PC-9 (cell line): Measurements from ENCODE around the gene IRS2. TPM values are rescaled to one million over a fixed set of nuclear protein-coding genes. Genes with fewer than 3 reads are reported as not detected.
A peak's percentile ranks its signal among the peaks of the same experiment; 100 is the strongest.

Experiments used
- BruUV-seq: library from RNA; stranded (reverse); fragments of 400-500 nt; replicated peaks from 2 replicates; lab custom pipeline; 2021; lab: Mats Ljungman, UMichigan
- CTCF ChIA-PET: fragments of 300-600 bp; sonication (Branson Sonifier 250); formaldehyde crosslinking; loops from one replicate; lab custom pipeline; 2022; ENCODE audit warnings: antibody characterized with exemption; lab: Charles Lee
- POLR2A ChIA-PET: fragments of 300-600 bp; sonication (Branson Sonifier 250); formaldehyde crosslinking; loops from one replicate; lab custom pipeline; 2022; ENCODE audit warnings: antibody characterized with exemption; ENCODE audit not compliant: unreplicated experiment; lab: Charles Lee
- DNase-seq, 2 experiments: peaks; one replicate each; pipeline versions ENCODE4 v3.0.0 to v3.0.0-alpha.2; 2015 to 2022; ENCODE audit warnings: mixed read lengths in 1 of 2
- H2AFZ ChIP-seq: fragments of 200-600 bp; sonication (generic); 2 replicates; pipeline ENCODE4 v1.8.1; 2017; ENCODE audit warnings: antibody characterized with exemption
- H3F3A ChIP-seq: fragments of 200-600 bp; sonication (generic); 2 replicates; pipeline ENCODE4 v1.8.1; 2017; ENCODE audit warnings: antibody characterized with exemption, mild to moderate bottlenecking, low read depth; ENCODE audit not compliant: insufficient read depth
- H3K27ac ChIP-seq: fragments of 200-600 bp; sonication (generic); 2 replicates; pipeline ENCODE4 v1.6.1; 2016; ENCODE audit warnings: mixed run types
- H3K27me3 ChIP-seq: fragments of 200-600 bp; sonication (generic); 2 replicates; pipeline ENCODE4 v1.6.1; 2016; ENCODE audit warnings: low read depth, mixed run types; ENCODE audit not compliant: insufficient read depth
- H3K36me3 ChIP-seq: fragments of 200-600 bp; sonication (generic); 2 replicates; pipeline ENCODE4 v1.6.1; 2016; ENCODE audit warnings: low read depth, mixed run types
- H3K4me1 ChIP-seq: fragments of 200-600 bp; sonication (generic); replicated peaks from 2 replicates; pipeline ENCODE4 v1.6.1; 2016; ENCODE audit warnings: mixed run types; ENCODE audit not compliant: insufficient read depth
- H3K4me2 ChIP-seq: fragments of 200-600 bp; sonication (generic); 2 replicates; pipeline ENCODE4 v1.6.1; 2017; ENCODE audit warnings: mixed run types
- H3K4me3 ChIP-seq: fragments of 200-600 bp; sonication (generic); 2 replicates; pipeline ENCODE4 v1.6.1; 2016; ENCODE audit warnings: mixed run types
- H3K79me2 ChIP-seq: fragments of 200-600 bp; sonication (generic); 2 replicates; pipeline ENCODE4 v1.6.1; 2017; ENCODE audit warnings: low read depth, mixed run types
- H3K9me2 ChIP-seq: fragments of 200-600 bp; sonication (generic); 2 replicates; pipeline ENCODE4 v1.8.1; 2017; ENCODE audit warnings: mild to moderate bottlenecking; ENCODE audit not compliant: insufficient read depth
- H3K9me3 ChIP-seq: fragments of 200-600 bp; sonication (generic); 2 replicates; pipeline ENCODE4 v1.8.1; 2016; ENCODE audit warnings: low read depth; ENCODE audit not compliant: insufficient read depth
- H4K20me1 ChIP-seq: fragments of 200-600 bp; sonication (generic); 2 replicates; pipeline ENCODE4 v1.8.1; 2017; ENCODE audit not compliant: insufficient read depth
- EZH2 ChIP-seq: fragments of 200-600 bp; sonication (generic); IDR thresholded peaks from 2 replicates; pipeline ENCODE4 v1.8.0; 2017; ENCODE audit warnings: antibody characterized with exemption, low read depth
- intact Hi-C: fragments of 100-400 bp; cut with micrococcal nuclease; formaldehyde crosslinking; loops from one replicate; pipeline ENCODE4 v1.10.0; 2022; ENCODE audit not compliant: unreplicated experiment
- total RNA-seq: library from RNA; stranded (reverse); gene quantifications from 2 replicates; pipeline ENCODE4 v1.2.3, GENCODE V29; 2021
- TF ChIP-seq, protein P1 (sequence below): fragments of 200-600 bp; sonication (generic); conservative IDR thresholded peaks from 2 replicates; pipeline ENCODE4 v1.6.1; 2017; ENCODE audit warnings: mixed run types, antibody characterized with exemption, mild to moderate bottlenecking, moderate library complexity

The IRS2 gene
- total RNA-seq, 1 experiment from 2014 or later: 31.3 TPM

DNA sequence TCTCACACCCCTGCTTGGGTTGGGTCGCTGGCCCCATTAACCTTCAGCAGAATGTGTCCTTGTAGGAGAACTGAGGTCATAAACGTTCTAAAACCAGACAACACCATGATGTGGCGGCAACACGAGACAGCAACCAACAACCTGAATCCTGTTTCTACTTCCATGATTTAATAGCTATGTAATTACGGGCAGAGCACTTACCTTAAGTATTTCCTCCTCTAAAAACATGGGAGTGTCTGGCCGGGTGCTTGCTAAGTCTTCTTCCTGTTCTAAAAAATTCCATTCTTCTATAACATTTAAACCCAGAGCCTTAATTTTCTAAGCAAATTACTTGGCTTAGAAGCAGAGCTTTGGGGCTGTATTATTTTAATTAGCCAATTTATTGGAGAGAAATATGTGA is 33.5 kb upstream of the IRS2 start:
- TF ChIP-seq EZH2: no peak
- TF ChIP-seq, protein P1, sequence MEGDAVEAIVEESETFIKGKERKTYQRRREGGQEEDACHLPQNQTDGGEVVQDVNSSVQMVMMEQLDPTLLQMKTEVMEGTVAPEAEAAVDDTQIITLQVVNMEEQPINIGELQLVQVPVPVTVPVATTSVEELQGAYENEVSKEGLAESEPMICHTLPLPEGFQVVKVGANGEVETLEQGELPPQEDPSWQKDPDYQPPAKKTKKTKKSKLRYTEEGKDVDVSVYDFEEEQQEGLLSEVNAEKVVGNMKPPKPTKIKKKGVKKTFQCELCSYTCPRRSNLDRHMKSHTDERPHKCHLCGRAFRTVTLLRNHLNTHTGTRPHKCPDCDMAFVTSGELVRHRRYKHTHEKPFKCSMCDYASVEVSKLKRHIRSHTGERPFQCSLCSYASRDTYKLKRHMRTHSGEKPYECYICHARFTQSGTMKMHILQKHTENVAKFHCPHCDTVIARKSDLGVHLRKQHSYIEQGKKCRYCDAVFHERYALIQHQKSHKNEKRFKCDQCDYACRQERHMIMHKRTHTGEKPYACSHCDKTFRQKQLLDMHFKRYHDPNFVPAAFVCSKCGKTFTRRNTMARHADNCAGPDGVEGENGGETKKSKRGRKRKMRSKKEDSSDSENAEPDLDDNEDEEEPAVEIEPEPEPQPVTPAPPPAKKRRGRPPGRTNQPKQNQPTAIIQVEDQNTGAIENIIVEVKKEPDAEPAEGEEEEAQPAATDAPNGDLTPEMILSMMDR: no peak
- H3F3A ChIP-seq: peaks cover 10% of the 10 kb centered on the region; the same call in 1 of the 2 replicates
- no peaks in the 10 kb centered on the region for H3K79me2 ChIP-seq
- CTCF ChIA-PET: no interaction called here
- DNase-seq: no peak
- POLR2A ChIA-PET: no interaction called here
- H2AFZ ChIP-seq: no peak overlapping the region
- intact Hi-C loops: no loop called here
- no TSS peak for BruUV-seq
- no peaks in the 10 kb centered on the region for H3K9me3 ChIP-seq
- H4K20me1 ChIP-seq: no peaks in the 10 kb centered on the region
- H3K27me3 ChIP-seq: no peaks in the 10 kb centered on the region
- no peak overlapping the region for H3K4me3 ChIP-seq
- no peaks in the 10 kb centered on the region for H3K9me2 ChIP-seq
- no peaks in the 10 kb centered on the region for H3K36me3 ChIP-seq
- no peak overlapping the region for H3K4me2 ChIP-seq
- no peak overlapping the region for H3K27ac ChIP-seq
- peaks cover 40% of the 10 kb centered on the region for H3K4me1 ChIP-seq

DNA sequence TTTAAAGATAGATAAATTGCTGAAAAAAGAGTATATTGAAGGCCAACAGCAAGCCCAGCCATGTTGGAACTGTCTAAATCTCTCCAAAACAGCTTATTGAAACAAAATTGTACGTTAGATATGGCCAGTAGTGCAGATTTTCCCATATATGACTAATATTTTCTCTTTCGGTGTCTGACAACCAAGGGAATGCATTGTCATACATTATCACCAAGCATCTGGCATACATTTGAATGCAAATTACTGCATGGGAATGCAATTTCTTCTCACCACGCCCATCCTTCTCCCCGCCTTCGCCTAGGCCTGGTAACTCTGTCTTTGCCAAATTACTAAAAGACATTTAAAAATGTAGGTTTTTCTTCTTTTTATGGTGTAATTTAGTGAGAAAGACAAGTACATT is 32.5 kb upstream of the IRS2 start:
- Histone ChIP-seq H3K4me3 (no peak overlapping the region), H2AFZ (no peak overlapping the region), H3F3A (peaks cover 10% of the 10 kb centered on the region; the same call in 1 of the 2 replicates), H4K20me1 (no peaks in the 10 kb centered on the region), H3K36me3 (no peaks in the 10 kb centered on the region), H3K9me3 (no peaks in the 10 kb centered on the region), H3K9me2 (no peaks in the 10 kb centered on the region), H3K4me1 (peaks cover 40% of the 10 kb centered on the region), H3K79me2 (no peaks in the 10 kb centered on the region), H3K27ac (no peak overlapping the region), H3K4me2 (no peak overlapping the region), H3K27me3 (no peaks in the 10 kb centered on the region)
- intact Hi-C loops: no loop called here
- TF ChIP-seq, protein P1: no peak
- no TSS peak for BruUV-seq
- ChIA-PET POLR2A (no interaction called here), CTCF (no interaction called here)
- no peak for DNase-seq

DNA sequence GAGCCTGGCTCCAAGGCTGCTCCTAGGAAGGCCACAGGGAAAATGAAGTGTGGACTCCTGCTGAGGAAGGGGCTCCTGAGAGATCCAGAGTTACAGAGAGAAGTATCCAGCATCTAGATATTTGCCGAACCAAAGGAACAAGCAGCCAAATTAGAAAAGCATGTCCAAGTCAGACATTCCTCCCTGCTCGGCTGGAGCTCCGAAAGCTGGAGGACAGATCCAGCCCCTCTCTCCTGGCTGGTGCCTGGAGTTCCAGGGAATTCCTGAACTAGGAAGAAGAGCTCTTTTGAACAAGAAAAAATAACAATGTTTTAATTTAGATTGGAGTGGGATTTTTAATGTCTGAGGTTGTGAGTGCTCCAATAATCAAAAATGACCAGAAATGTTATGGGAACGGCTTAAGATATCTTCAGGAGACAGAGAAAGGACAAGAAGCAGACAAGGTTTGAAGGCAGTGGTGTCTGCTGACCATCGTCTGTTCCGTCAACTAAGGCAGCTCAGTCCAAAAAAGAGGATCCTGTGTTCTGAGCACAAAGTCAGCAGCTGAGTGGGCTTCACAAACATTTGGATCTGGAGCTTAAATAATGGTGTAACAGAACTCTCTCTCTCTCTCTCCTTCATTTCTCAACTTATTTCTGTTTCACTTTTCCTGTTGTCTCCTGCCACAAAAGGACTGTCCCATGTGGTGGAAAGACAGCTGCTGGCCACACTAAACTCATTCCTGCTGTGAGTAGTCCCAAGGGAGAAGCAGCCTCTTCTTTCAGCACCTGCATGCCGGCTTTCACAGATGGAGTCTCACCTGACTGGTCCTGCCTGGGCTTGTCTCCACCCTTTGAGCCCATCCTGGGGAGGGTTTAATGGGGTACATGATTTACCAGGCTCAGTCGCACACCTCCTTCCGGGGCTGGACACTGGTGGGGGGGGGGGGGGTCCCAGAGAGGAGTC is 31.5 kb upstream of the IRS2 start:
- Histone ChIP-seq H3K27me3 (no peaks in the 10 kb centered on the region), H3K27ac (peak overlapping the region; percentile 34; the same call in 1 of the 2 replicates), H4K20me1 (no peaks in the 10 kb centered on the region), H3K4me1 (peaks cover 40% of the 10 kb centered on the region), H3K4me3 (no peak overlapping the region), H2AFZ (no peak overlapping the region), H3K36me3 (no peaks in the 10 kb centered on the region), H3F3A (peaks cover 10% of the 10 kb centered on the region; the same call in 1 of the 2 replicates), H3K79me2 (no peaks in the 10 kb centered on the region), H3K9me2 (no peaks in the 10 kb centered on the region), H3K9me3 (no peaks in the 10 kb centered on the region), H3K4me2 (peak overlapping the region; percentile 45)
- no peak for DNase-seq
- CTCF ChIA-PET: no interaction called here
- BruUV-seq: no TSS peak
- TF ChIP-seq, protein P1: no peak
- TF ChIP-seq EZH2: no peak
- POLR2A ChIA-PET: no interaction called here
- intact Hi-C loops: no loop called here
